Keratinocyte (primary cell): ENCODE results near the gene FMNL3. TPM values are rescaled to one million over a fixed set of nuclear protein-coding genes. Genes with fewer than 3 reads are reported as not detected.

Experiments
- DNase-seq: peaks from one replicate; pipeline ENCODE4 v3.0.0-alpha.2; 2011; ENCODE audit warnings: low read depth, missing footprints, low spot score
- FAIRE-seq: peaks from 2 replicates; lab custom pipeline; 2011; peaks lifted over from hg19 to GRCh38; lab: Jason Lieb, UNC
- H2AFZ ChIP-seq: 2 replicates; pipeline ENCODE4 v1.6.0; 2012; ENCODE audit warnings: low read length, control low read depth, inconsistent platforms; ENCODE audit not compliant: control insufficient read depth
- H3K27ac ChIP-seq: 2 replicates; pipeline ENCODE4 v1.5.1; 2011; ENCODE audit warnings: low read length; ENCODE audit not compliant: control insufficient read depth, insufficient read depth
- H3K27me3 ChIP-seq: 3 replicates; pipeline ENCODE4 v1.6.0; 2011; ENCODE audit warnings: low read length; ENCODE audit not compliant: control insufficient read depth, insufficient read depth; ENCODE audit errors: extremely low read depth
- H3K36me3 ChIP-seq, 2 experiments: 2 replicates in 1 of 2; 3 replicates in 1 of 2; pipeline ENCODE4 v1.5.1; 2011; ENCODE audit warnings: low read length in 2 of 2, mild to moderate bottlenecking in 1 of 2; ENCODE audit not compliant: control insufficient read depth in 2 of 2, insufficient read depth in 2 of 2; ENCODE audit errors: extremely low read depth in 1 of 2
- H3K4me1 ChIP-seq: 3 replicates; pipeline ENCODE4 v1.5.1; 2011; ENCODE audit warnings: low read length; ENCODE audit not compliant: control insufficient read depth, insufficient read depth; ENCODE audit errors: extremely low read depth
- H3K4me2 ChIP-seq: 3 replicates; pipeline ENCODE4 v1.6.0; 2011; ENCODE audit warnings: low read depth, low read length; ENCODE audit not compliant: control insufficient read depth, insufficient read depth; ENCODE audit errors: extremely low read depth
- H3K4me3 ChIP-seq, 3 experiments: fragments of 200-600 bp in 1 of 3; sonication (generic) in 1 of 3; 2 replicates in 2 of 3; 3 replicates in 1 of 3; pipeline ENCODE4 v1.5.1; 2011 to 2016; ENCODE audit warnings: low read length in 3 of 3, mild to moderate bottlenecking in 3 of 3, control low read depth in 2 of 3, inconsistent platforms in 1 of 3, low read depth in 1 of 3, mixed read lengths in 1 of 3, mixed run types in 1 of 3, moderate library complexity in 1 of 3; ENCODE audit not compliant: control insufficient read depth in 2 of 3, insufficient read depth in 2 of 3; ENCODE audit errors: extremely low read depth in 1 of 3
- H3K79me2 ChIP-seq: 2 replicates; pipeline ENCODE4 v1.6.0; 2012; ENCODE audit warnings: low read length; ENCODE audit not compliant: control insufficient read depth, insufficient read depth
- H3K9ac ChIP-seq: 3 replicates; pipeline ENCODE4 v1.6.0; 2011; ENCODE audit warnings: low read length; ENCODE audit not compliant: control insufficient read depth, insufficient read depth; ENCODE audit errors: extremely low read depth
- H3K9me1 ChIP-seq: 3 replicates; pipeline ENCODE4 v1.6.0; 2011; ENCODE audit warnings: low read length; ENCODE audit not compliant: control insufficient read depth, insufficient read depth; ENCODE audit errors: extremely low read depth
- H3K9me3 ChIP-seq: 2 replicates; pipeline ENCODE4 v1.5.1; 2012; ENCODE audit warnings: low read depth, low read length; ENCODE audit not compliant: control insufficient read depth
- H4K20me1 ChIP-seq: 3 replicates; pipeline ENCODE4 v1.6.0; 2011; ENCODE audit warnings: low read length; ENCODE audit not compliant: control insufficient read depth, insufficient read depth; ENCODE audit errors: extremely low read depth
- CTCF ChIP-seq, 3 experiments: IDR thresholded peaks in 1 of 3; conservative IDR thresholded peaks in 1 of 3; optimal IDR thresholded peaks in 1 of 3; 2 replicates in 2 of 3; 3 replicates in 1 of 3; pipeline versions ENCODE3 to v1.5.1; 2011; ENCODE audit warnings: low read length in 3 of 3, mild to moderate bottlenecking in 3 of 3, moderate library complexity in 2 of 3, control low read depth in 1 of 3, inconsistent platforms in 1 of 3; ENCODE audit not compliant: insufficient read depth in 2 of 3; ENCODE audit errors: extremely low read depth in 1 of 3
- EZH2 ChIP-seq: IDR thresholded peaks from one replicate; pipeline ENCODE4 v1.6.1; 2012; ENCODE audit warnings: inconsistent platforms, mild to moderate bottlenecking, low read length, moderate library complexity
- dilution Hi-C: fragments of 300-500 bp; cut with MboI; formaldehyde crosslinking; loops from one replicate; pipeline ENCODE4 v1.7.0; 2020; ENCODE audit warnings: low sequenced_read_pairs; ENCODE audit not compliant: extremely low pct_ligation_motif_present
- polyA plus RNA-seq, 5 experiments: library from polyadenylated mRNA; depleted of rRNA in 3 of 5; stranded (reverse) in 3 of 5; stranded (forward) in 1 of 5; unstranded in 1 of 5; fragments of >200 nt; gene quantifications; 1 replicate in 1 of 5; 2 replicates in 3 of 5; 3 replicates in 1 of 5; pipeline versions ENCODE4 v1.2.1 to v1.2.3, GENCODE V29; 2011 to 2012; ENCODE audit warnings: missing spikeins in 2 of 5, low read depth in 1 of 5, low replicate concordance in 1 of 5

The FMNL3 gene
- polyA plus RNA-seq, 1 donor (not counting 4 experiments of a cell fraction or from before 2014, with no cell fraction given), result 1.1 TPM

- Histone ChIP-seq H3K9me1 (peaks cover 4% of the 10 kb centered on the region), H3K27ac (peak overlapping the region; percentile 80), H3K4me3 (peak overlapping the region; percentile 35 to 74 (median 64)), H3K79me2 (no peaks in the 10 kb centered on the region), H3K36me3 (no peaks in the 10 kb centered on the region), H4K20me1 (no peaks in the 10 kb centered on the region), H2AFZ (peak overlapping the region; percentile 43), H3K4me2 (peak overlapping the region; percentile 96), H3K9me3 (no peaks in the 10 kb centered on the region), H3K27me3 (no peaks in the 10 kb centered on the region), H3K4me1 (peaks cover 58% of the 10 kb centered on the region), H3K9ac (peak overlapping the region; percentile 79)
- dilution Hi-C loops, result no loop called here
- no peak for FAIRE-seq
- DNase-seq, result no peak
- TF ChIP-seq EZH2 (no peak), CTCF (optimal IDR thresholded peaks at IDR 0.05 in 1 of 3, IDR thresholded peaks at IDR 0.05 in 1 of 3, conservative IDR thresholded peaks at IDR 0.05 in 1 of 3; ENCODE audit: extremely low read depth in 1 of 3, insufficient read depth in 2 of 3, low read length in 3 of 3) (no peak)
These were observed 84.6 kb downstream of the FMNL3 start for GRCh38 chr12:49622501-49623141.

- Histone ChIP-seq H3K9me1 (peaks cover 4% of the 10 kb centered on the region), H3K4me1 (peaks cover 53% of the 10 kb centered on the region), H3K27ac (peak overlapping the region; percentile 80), H2AFZ (peak overlapping the region; percentile 43), H4K20me1 (no peaks in the 10 kb centered on the region), H3K9ac (peak overlapping the region; percentile 79), H3K4me3 (peak overlapping the region; percentile 35 to 74 (median 64)), H3K4me2 (peak overlapping the region; percentile 96), H3K27me3 (no peaks in the 10 kb centered on the region), H3K79me2 (no peaks in the 10 kb centered on the region), H3K36me3 (no peaks in the 10 kb centered on the region), H3K9me3 (no peaks in the 10 kb centered on the region)
- DNase-seq (no peak), FAIRE-seq (no peak)
- dilution Hi-C loops, result no loop called here
- TF ChIP-seq CTCF (optimal IDR thresholded peaks at IDR 0.05 in 1 of 3, IDR thresholded peaks at IDR 0.05 in 1 of 3, conservative IDR thresholded peaks at IDR 0.05 in 1 of 3; ENCODE audit: extremely low read depth in 1 of 3, insufficient read depth in 2 of 3, low read length in 3 of 3) (no peak), EZH2 (no peak)
These were observed 85.3 kb downstream of the FMNL3 start for GRCh38 chr12:49621651-49622500.
